NCI-H226 (cell line): ENCODE results near the gene FOSL1.
"Not testable (repeated sequence)": the region's sequence is repeated elsewhere in the genome, so short reads cannot be mapped to it uniquely, and the experiment has no call there.

Experiments used
- DNase-seq: peaks from one replicate; pipeline ENCODE4 v3.0.0-alpha.2; 2015

The FOSL1 gene

DNA sequence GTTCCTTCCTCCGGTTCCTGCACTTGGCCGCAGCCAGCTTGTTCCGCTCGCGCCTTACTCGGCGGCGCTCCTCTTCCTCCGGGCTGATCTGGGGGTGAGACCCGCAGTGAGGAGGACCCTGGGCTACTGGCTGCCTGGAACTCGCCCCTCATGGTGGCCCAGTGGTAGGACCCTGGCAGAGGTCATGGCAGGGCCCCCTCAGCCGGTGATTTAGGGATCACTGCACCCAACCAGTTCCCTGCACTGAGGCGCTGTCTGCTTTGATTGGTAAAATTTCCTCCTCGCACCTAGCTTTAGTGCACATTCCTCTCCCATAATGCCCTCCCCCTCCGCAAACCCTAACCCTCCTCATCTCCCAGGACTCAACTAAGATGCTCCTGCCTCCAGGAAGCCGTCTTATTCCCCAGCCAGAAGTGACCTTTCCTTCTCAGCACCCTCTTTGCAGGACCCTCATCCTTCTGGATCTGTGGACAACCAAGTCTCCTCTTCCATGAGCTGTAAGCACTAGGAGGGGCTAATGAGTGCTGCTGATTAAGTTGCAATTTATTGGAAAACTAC, 6.1 kb downstream of the FOSL1 start:
- no peak for DNase-seq

DNA sequence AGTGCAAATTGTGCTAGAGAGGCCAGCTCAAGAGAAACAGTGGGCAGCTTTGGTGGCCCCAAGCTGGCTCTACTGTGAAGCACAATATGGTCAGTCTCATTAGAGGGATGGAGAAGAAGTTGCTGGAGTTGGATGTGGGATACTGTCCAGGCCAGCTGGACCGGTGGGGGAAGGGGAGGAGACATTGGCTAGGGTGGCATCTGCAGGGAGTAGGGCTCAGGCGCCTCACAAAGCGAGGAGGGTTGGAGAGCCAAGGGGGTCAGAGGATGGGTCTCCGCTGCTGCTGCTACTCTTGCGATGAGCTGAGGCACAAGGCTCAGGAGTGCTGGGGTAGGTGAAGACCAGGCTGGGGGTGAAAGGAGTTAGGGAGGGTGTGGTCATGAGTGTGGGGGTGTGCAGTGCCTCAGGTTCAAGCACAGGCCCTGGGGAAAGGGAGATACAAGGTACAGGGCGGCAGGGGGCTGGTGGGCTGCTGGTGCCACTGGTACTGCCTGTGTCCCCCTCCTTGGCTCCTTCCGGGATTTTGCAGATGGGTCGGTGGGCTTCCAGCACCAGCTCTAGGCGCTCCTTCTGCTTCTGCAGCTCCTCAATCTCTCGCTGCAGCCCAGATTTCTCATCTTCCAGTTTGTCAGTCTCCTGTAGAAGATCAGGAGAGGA, 7.4 kb downstream of the FOSL1 start:
- DNase-seq: no peak

DNA sequence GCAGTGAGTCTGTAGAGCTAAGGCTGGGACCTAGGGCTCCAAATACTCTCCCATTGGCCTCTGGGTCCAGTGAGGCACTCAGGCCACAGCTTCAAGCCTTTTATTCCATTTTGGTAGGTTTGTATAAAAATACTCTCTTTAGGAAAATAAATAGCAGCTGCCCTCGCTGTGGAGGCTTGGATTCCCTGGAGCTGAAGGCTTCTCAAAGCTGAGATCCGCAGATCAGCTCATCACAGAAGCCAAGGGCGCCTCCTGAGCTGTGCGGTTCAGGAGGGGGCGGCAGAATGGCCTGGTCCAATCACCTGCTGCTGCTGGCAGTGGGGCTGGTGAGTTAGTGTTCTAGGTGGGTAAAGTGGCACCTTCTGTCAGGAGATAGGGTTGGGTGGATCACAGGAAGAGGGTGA, 8.0 kb downstream of the FOSL1 start:
- DNase-seq: not testable (repeated sequence)

DNA sequence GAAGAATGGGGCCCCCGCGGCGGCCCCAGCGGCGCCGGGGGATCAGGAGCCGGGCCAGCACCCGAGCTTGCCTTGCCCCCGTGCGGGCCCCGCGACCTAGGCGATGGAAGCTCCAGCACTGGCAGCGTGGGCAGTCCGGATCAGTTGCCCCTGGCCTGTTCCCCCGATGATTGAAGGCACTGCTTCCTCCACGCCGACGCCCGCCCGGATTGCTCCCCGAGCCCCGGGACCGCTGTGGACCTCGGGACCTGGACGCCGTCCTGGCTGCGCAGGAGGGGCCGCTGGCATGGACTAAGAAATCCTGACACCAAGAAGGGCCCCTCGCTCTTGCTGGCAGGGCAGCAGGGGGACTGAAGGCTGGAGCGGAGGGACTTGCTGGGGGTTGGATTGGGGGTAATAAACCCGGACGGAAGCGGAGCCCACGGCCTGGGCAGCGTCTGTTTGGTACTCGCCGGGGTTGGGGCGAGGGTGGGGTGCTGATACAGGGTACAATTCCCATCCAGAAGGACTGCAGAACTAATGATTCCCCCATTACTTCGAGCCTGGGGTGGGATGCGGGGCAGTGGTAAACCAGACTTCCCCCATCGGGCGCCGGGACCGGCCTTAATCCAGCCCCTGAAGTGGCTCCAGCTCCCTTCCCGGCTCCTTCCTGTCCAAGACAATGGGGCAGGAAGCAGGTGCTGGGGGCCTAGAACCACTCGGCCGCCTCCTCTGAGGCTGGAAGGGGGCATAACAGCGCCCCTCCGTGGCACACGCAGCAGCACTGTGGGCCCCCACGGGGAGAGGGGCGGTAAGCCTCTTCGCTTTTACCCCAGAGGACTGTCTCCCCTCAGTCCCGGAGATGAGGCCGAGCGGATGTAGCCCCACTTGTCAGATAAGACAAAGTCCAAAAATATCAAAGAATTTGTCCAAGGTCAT, 8.7 kb downstream of the FOSL1 start:
- DNase-seq: no peak

DNA sequence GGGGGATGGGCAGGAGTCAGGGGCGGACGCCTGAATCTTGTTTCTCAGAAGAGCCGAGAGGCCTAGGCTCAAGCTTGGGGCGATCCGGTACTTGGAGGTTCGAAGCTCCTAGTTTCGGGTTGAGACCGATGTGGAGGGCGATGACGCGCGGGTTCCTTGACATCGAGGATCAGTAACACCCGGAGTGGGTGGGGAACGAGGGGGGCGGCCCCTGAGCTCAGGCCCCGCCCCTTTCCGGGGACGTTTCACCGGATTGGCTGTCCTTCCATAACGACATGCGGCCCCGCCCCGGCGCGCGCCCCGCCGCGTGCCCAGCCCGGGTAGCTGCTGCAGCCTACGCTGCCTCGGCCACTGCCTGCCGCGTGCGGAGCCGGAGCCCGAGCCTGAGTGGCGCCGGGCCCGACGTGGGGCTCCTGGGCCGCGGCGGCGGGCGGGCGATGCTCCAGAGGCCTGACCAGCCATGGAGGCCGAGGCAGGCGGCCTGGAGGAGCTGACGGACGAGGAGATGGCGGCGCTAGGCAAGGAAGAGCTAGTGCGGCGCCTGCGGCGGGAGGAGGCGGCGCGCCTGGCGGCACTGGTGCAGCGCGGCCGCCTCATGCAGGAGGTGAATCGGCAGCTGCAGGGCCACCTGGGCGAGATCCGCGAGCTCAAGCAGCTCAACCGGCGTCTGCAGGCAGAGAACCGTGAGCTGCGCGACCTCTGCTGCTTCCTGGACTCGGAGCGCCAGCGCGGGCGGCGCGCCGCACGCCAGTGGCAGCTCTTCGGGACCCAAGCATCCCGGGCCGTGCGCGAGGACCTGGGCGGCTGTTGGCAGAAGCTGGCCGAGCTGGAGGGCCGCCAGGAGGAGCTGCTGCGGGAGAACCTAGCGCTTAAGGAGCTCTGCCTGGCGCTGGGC, 9.6 kb downstream of the FOSL1 start, which contains the start of gene CCDC85B:
Gene CCDC85B, plus strand, starts transcription at position 350 of the 895 bp plus-strand sequence. Its CDS starts 111 bp downstream, at position 461.
- peak; percentile 92 for DNase-seq

DNA sequence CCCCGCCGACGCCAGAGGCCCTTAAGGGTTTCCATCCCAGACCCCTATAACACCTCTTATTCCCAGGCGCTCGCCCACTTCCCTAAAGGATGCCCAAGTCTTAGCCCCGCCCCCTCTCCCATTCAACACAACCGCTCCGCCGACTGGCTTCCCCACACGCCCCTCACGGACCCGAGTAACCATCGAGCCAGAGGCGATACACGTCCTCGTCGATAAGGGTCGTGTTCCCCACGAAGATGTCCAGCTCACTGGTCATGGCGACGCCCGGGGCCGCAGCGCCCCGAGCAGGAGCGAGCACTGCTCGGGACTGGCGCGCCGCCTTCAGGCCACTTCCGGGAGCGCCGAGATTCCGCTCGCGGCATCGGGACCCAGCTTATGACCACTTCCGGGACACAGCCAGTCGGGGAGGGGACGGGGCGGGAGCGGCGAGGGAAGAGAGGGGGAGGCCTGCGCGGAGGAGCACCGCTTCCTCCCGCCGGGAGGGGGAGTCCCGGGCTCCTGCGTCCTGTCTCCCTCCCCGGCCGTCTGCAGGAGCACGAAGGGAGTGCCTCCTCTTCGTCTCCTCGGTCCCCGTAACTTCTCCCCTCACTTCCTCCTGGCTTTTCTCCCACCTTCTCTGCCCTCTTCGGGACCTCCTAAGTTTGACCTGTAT, 11.9 kb downstream of the FOSL1 start, which contains the start of gene FIBP:
Gene FIBP, minus strand, starts transcription at position 309 of the 652 bp plus-strand sequence. Its CDS starts 53 bp downstream, at position 256.
- peak; percentile 95 for DNase-seq

DNA sequence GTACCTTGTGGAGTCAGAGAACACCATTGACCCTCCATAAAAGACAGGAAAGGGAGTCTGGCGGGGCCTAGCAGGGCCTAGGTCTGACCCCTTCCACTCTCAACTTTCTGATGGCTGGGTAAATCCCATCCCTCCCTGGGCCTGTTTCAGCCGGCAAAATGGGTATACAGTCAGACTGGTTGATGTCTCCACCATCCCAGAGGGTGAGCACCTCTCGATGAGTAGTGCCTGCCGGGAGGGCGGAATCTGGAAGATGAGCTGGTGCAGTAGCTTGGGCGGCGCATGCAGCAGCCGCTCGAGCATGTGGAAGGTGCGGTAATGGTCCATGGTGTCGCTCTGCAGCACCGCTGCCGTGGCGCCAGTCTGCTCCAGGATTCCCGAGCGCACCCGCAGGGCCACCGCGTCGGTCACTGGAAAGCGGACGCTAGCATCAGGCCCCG, 12.4 kb downstream of the FOSL1 start:
- DNase-seq: peak; percentile 48

DNA sequence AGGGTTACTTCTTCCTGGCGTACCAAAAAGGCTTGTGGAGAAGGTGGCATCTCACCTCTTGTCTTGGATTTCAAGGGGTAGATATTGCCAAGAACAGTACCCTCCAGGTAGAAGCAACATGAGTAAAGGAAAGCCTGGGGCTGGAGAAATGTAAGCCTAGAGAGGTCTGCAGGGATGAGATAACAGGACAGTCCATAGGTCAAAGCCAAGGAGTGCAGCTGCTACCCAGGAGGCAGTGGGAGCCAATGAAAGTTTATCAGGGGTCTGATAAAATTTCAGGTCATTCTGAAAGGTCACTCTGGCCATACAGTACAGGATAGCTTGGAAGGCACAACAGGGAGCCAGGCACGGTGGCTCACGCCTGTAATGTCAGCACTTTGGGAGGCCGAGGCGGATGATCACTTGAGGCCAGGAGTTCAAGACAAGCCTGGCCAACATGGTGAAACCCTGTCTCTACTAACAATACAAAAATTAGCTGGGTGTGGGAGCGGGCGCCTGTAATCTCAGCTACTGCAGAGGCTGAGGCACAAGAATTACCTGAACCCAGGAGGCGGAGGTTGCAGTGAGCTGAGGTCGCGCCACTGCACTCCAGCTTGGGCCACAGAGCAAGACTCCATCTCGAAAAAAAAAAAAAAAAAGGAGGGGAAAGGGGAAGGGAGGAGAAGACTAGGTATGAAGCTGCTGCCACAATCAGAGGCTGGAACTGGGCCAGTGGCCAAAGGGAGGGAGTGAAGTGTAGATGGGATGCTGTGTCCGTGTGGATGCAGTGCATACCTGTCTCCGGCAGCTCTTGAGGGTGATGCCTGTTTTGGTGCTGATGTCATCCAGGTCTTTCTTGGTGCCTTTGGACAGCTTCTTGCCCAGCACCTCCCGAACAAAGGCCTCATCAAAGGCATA, 13.1 kb downstream of the FOSL1 start:
- DNase-seq: no peak

DNA sequence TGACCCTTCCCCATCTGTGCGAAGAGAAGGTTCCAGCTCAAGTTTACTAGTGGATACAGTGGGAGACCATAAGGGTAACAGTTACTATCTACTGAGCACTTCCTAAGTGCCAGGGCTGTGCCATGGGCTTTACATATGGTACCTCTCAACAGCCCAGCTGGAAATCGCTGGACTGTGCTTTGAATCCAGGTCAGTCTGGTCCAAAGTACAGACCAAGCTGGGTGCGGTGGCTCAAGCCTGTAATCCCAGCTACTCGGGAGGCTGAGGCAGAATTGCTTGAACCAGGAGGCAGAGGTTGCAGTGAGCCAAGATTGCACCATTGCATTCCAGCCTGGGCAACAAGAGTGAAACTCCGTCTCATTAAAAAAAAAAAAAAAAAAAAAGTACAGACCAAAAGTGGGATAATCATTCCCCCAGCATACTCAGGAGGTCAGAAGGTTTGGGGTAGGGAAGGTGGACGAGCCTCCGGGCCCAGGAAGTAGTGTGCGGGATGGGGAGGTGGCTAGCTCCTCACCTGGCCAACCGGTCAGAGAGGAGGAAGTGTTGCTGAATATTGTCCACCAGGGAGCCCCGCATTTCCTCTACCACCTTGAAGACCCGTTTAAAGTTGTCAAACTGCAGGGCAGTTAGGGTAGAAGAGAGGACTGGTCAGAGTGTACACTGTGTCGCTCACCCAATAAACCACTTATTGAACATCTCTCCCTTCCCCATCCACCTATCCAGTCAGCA, 14.2 kb downstream of the FOSL1 start:
- DNase-seq: no peak

DNA sequence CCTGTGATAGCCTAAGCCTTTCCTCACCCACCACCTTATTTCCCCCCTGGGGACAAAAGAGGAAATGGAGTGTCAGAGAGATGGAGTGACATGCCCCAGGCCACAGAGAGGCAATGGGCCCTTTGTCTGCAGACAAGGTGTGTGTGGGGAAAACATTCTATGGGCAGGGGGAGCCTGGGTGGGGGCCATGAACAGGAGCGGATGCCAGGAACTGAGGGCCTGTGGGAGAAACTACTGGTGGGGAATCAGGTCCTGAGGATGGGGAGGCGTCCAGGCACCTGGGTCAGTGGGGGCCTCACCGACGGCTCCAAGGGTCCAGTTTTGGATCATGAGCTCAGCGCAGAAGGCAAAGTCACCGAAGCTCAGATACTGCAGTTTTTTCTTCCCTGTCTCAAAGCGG, 15.0 kb downstream of the FOSL1 start:
- DNase-seq: no peak

DNA sequence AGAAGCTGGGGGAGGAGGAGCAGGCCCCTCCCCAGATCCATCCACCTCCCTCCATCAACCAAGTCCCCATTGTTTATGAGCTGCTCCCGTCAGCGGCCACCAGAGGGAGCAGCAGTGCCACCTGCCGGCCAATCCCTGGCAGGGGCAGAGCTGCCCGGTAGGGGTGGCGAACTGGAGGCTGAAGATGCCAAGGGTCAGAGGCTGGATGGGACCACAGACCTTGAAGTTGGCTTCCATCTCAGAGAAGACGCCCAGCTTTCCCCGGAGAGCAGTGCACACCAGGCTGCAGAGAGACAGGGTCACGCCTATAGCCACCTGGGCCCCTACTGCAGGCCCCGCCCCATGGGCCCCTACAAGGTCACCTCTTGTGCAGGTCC, 15.5 kb downstream of the FOSL1 start:
- DNase-seq: peak; percentile 59

DNA sequence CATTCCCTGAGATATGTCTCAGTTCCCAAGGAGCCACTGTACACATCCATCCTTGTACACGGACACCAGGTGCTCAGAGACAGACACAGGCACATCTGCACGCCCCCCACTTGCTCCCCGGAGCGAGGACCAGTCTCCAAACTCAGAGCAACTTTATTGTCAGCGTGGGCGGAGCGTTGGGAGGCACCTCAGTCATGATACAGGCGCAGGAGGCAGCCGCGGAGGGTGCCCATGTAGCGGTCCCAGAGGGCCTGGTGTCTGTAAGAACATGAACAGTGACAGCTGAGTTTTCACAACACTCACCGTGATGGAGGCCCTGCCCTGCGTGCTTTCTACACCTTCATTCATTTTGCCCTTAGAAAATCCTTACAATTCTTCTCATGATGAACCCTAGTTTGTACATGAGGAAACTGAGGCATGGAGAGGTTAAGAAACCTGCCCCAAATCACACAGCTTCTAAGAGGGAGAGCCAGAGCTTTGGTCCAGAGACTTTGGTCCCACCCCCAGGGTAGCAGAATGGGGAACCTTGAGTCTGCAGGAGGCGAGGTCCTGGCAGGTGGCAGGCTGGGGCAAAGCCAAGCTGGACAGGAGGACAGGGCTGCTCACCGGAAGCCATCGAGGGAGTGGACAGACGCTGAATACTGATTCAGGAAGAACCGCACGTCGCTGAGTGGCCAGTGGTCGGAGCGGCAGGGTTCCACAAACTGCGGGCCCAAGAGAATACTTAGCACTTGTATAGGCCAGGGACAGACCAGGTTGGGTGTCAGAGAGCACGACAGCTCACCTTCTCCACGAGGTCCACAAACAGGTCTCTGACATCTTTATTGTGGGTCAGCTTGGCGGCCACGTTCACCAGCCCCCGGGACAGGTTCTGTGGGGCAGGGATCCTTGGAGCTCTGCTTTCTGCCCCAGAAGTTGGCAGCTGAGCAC, 16.1 kb downstream of the FOSL1 start:
- DNase-seq: no peak

DNA sequence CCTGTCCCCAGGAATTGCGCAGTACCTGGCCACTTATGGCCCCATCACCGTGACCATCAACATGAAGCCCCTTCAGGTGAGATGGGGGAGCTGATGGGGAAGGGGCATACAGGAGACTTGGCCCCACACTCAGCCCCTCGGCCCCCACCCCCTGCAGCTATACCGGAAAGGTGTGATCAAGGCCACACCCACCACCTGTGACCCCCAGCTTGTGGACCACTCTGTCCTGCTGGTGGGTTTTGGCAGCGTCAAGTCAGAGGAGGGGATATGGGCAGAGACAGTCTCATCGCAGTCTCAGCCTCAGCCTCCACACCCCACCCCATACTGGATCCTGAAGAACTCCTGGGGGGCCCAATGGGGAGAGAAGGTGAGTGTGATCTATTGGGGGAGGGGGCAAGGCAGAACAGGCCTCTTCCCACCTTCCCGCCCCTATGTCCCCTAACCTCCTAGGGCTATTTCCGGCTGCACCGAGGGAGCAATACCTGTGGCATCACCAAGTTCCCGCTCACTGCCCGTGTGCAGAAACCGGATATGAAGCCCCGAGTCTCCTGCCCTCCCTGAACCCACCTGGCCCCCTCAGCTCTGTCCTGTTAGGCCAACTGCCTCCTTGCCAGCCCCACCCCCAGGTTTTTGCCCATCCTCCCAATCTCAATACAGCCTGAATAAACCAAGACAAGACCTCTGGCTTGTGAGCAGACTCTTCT, 17.0 kb downstream of the FOSL1 start:
- no peak for DNase-seq

DNA sequence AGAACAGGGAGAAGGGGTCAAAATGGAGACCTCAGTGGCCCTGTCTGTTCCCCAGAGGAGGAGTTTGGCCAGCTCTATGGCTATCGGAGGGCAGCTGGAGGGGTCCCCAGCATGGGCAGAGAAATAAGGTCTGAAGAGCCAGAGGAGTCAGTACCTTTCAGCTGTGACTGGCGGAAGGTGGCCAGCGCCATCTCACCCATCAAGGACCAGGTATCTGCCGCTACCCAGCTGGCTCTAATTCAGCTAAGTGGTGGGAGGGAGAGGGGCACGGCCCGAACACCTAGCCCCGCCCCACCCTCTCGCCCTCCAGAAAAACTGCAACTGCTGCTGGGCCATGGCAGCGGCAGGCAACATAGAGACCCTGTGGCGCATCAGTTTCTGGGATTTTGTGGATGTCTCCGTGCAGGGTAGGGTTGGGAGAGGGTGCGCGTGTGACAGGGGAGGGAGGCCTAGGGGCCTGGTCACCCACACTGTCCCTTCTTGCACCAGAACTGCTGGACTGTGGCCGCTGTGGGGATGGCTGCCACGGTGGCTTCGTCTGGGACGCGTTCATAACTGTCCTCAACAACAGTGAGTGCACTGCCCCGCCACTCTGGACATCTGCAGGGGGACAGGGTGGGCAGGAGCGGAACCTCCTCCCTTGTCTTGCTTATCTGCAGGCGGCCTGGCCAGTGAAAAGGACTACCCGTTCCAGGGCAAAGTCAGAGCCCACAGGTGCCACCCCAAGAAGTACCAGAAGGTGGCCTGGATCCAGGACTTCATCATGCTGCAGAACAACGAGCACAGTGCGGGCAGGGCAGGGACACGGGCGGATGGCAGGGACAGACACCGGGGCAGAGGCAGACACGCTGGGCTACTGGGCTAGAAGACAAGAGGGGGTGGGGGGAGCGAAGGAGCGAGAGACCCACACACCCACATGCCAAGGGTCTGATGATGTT, 17.8 kb downstream of the FOSL1 start:
- DNase-seq: no peak

DNA sequence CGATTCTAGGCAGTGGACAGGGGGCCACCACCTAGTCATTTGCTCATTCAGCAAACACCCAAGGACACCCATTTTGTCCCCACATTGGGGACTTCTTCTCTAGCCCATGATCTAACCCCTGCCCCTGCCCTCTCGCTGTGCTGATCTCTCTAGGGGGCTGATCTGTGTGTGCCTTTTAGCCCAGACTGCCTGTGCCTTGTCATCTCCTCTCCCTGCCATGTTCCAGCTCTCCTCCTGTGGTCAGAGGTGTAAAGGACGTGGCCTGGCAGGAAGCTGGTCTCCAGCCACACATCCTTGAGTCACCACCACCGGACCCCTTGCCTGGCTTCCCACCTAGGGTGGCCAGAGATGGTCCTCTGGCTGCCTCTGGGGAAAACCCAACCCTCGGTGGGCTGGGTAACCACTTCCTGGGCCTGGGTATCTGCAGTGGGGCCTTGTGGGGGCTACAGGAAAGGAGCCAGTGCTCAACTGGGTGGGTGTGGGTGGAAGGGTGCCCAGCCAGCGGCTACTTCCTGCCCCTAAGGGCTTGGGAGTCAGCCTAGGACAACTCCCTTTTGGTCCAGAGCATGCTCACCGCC, 19.3 kb downstream of the FOSL1 start:
- DNase-seq: no peak

DNA sequence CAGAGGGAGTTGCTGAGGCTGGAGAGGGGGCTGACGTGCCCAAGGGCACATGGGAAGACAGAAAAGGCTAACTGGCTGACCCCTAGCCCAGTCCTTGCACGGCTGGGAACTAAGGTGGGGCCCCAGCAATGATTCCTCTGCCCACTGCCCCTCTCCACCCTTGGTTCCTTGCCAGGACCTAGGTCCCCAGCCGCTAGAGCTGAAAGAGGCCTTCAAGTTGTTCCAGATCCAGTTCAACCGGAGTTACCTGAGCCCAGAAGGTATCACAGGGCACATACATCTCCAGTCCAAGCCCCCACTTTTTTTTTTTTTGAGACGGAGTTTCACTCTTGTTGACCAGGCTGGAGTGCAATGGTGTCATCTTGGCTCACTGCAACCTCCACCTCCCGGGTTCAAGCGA, 20.2 kb downstream of the FOSL1 start:
- DNase-seq: no peak

DNA sequence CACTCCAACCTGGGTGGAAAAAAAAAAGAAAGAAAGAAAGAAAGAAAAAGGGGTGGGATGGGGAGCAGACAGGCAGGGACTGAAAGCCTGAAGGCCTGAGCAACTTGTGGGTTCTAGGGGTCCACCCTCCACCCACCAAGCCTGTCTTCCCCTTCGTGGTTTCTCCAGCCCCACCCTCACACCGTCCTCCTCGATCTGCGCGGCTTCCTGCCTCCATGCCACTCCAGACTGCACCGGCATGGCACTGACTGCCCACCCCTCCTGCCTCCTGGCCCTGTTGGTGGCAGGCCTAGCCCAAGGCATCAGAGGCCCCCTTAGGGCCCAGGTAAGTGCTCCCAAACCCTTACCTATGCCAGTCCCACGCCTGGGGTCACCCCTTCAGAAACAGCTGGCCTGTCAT, 20.6 kb downstream of the FOSL1 start, which contains the start of gene CTSW:
Gene CTSW, plus strand, starts transcription at position 221 of the 400 bp plus-strand sequence. Its CDS starts 18 bp downstream, at position 239.
- DNase-seq: no peak
